NCI-H748 (cell line): ENCODE results near the gene PIEZO2.
A peak's percentile ranks its signal among the peaks of the same experiment; 100 is the strongest.

Source experiments
- DNase-seq: peaks from one replicate; lab custom pipeline; 2025; ENCODE audit not compliant: unreplicated experiment; lab: John Stamatoyannopoulos, UW

Gene PIEZO2

DNA sequence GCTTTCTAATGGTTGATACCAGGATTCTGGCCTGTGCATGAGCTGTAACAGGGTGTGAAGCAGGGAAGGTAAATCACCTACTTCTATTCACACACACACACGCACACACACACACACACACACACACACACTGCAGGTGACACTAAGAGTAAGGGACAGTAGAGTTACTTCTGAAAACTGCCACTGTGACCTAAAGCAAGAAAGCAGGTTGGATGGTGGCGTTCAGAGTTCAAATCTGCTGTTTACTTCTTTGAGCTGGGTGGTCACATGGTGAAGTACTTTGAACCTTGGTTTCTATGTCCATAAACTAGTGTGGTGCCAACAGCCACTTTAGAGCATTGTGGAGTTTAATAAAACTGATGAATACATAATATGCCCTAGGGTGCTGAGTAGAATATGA lies 248.0 kb downstream of the PIEZO2 start:
- DNase-seq, result no peak

DNA sequence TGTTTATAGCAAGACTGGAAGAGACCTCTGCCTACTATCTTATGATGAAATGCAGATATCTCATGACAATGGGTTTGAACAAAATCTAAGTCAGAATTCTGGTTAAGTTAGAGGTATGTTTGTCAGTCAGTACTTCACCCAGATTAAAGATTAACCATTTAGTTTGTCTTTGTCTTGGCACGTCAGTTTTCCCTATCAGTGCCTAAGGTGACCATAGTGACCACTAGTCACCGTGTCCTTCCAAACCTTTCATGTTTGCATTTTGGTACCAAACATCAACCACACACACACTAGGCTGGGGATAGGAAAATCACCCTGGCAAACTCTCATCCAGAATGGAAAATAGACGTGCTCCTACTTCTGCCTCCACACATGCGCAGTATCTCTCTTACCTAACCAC lies 248.9 kb downstream of the PIEZO2 start:
- no peak for DNase-seq

DNA sequence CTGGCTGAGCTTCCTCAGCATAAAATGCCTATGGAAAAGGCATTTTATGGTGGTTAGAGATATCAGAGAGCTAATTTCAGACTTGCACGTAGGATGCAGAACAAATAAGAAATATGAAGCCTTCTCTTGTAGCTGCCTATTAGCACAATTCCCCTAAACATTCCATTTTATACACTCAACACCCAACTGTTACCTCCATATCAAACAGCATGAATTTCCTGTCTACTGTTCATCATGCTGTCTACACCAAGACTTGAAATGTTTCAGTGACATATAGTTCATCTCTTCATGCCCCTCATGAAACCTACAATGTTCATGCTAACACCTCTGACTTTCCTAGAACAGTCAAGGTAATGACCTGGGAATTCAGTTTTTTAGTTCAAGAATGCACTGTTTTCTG lies 249.9 kb downstream of the PIEZO2 start:
- no peak for DNase-seq

DNA sequence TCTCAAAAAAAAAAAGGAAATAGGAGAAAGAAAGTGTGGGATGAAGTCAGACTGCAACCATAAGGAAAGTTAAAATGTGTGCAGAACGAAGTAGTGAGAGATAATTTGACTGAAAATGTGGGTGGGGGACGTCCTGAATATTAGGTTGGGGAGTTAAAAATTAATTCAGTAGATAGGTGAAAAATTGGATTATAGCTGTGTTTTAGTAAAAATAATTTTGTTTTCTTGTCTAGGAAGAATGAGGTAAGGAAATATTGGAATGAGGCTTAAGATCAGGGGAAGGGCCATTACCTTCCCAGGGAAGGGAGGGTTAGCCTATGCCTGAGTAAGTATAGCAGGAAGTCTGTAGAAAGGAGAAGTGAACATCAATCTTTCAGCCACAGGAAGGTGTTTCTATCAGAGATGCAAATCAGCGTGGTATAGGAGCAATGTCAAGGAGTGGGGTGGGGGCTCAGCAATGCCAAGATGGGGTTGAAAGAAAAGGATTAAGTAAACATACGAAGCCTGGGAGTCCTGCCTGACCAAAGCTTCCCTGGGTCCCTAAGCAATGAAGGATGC lies 250.9 kb downstream of the PIEZO2 start:
- DNase-seq, result no peak

DNA sequence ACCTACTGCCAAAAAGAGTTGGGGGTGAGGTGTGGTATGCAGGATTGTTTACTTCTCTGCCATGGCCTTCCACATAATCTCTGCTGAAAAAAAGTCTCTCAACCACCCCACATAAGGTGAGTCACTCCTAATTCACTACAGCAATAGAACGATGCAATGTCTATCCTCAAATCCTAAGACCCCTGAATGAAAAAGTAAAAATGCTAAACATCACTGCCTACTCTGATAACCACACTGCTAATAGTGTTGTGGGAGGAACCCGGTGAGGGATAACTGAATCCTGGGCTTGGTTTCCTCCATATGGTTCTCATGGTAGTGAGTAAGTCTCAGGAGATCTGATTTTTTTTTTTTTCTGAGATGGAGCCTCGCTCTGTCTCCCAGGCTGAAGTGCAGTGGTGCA lies 252.5 kb downstream of the PIEZO2 start:
- no peak for DNase-seq

DNA sequence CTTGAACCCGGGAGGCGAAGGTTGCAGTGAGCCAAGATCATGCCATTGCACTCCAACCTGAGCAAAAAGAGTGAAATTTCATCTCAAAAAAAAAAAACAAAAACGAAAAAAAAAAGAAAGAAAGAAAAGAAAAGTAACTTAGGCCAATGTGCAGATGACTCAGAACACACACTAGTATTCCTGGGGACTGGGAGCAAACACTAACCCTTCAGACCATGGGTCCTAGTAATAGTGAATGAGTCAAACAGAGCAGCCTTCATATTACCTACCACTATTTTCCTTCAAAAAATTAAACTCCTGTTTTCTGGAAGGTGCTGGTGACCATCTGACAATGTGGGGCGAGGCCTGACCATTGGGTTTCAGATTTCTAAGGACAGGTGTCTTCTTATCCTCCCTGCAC lies 253.4 kb downstream of the PIEZO2 start:
- DNase-seq, result no peak

DNA sequence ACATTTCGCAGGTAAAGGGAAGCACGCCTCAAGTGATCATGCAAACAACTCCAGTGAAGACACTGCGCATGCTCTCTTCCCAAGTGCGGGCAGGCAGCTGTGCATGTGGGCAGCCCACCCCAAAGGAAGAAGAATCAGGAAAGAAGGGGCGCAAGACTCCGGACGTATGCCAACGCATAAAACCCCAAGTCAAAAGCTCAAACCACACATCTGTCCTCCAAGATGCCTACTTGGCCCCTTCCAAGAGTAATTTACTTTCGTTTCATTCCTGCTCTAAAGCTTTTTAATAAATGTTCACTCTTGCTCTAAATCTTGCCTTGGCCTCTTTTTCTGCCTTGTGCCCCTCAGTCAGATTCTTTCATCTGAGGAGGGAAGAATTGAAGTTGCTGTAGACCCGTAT lies 254.9 kb downstream of the PIEZO2 start:
- no peak for DNase-seq

DNA sequence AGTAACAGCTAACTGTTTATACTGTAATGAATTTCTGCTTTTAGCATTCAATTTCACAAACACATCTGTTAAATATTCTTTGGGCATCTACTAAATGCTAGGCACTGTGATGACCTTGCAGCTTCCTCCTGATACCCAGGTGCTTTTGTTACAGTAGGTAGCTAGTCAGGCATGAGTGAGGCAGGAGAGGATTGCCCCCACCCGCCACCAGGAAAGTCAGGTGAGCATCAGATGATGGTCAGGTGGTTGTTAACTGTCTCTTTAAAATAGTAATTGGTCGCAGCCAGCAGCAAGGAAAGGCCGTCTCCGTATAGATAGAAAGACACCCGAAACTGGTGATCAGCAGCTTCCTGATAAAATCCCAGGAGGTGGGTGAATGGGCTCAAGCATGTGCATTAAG lies 255.6 kb downstream of the PIEZO2 start:
- DNase-seq, result no peak

DNA sequence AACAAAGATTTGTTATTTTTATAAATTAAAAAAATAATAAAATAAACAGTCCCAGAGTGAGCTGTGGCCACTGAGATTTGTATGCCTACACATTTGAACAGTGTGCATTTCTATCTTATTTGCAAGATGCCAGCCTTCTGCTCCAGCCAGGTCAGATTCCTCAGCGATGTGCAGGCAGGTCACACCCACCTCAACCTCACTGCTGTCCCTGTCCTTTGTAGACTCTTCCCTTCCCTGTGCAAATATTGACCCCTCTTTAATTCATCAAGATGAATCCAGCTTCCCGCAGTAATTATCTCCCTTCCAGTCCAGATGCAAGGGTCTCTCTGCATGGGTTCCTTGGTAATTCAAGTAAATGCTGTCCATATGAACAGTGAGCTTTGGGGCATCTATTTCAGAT lies 256.2 kb downstream of the PIEZO2 start:
- peak; percentile 71 for DNase-seq

DNA sequence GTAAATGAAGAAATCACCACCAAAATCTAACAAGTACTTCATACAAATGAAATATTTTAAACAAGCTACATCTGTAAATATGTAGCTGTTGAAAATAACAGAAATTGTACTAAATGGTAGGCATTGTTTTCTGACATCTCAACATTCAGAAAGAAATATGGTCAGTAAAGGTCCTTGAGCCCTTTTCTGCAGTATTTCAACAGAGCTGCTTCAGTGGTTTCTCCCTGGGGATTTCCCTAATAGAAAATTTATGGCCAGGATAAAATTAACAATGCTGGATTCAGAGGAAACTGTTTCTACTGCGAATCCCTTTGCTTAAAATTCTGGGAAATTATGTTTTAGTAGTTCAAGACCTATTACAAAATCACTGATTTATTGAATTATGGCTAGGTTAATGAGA lies 256.6 kb downstream of the PIEZO2 start:
- DNase-seq, result no peak

DNA sequence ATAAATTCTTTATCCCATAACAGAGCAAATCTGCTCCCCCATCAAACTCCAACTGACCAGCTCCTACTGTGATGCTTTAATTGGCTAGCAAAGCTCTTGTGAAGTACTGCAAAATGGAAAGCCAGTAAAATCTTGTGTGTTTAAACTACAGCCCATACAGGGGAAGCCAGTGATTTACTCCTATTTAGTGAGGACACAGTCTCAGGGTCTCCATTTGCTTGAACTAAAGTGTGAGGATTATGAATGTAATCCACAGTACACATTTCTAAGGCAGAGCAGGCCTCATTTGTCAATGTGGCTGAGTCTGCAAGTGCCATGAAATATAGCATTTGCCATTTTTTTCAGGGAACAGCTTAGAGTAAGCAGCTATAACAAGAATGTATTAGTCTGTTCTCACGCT lies 259.3 kb downstream of the PIEZO2 start:
- no peak for DNase-seq

DNA sequence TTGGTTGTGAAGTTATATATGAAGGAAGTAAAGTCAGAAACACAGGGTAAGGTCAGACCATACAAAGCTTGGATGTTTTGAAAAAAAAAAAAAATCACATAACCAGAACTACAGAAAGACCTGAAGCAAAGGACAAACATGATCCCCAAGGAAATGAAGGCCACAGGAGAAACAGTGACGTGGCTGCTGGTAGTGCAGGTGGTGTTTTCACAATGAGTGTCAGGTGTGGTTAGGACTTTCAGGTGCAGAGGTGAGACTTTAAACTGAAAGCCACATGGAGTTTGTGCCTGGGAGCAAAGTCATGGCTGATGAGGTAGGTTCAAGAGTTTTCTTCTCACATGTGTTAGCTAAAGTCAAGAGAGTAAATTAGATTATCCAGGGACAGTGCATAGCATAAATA lies 270.7 kb downstream of the PIEZO2 start:
- no peak for DNase-seq

DNA sequence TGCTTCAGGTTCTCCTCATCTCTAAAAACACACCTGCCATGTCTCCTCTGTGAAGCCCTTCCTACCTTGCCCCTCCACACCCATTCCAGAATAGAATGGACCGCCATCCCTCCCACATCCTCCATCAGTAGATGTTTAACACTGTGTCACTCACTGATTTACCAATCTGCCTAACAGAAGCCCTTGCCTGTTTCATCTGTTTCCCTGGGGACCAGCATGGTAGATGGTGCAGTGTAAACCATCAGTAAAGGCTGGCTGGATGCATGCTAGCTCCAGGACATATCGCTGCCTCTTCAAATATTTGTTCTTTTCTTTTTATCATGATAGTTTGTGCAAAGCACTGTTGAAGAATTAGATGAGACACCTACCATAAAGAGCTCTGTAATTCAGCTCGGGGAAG lies 271.4 kb downstream of the PIEZO2 start:
- no peak for DNase-seq

DNA sequence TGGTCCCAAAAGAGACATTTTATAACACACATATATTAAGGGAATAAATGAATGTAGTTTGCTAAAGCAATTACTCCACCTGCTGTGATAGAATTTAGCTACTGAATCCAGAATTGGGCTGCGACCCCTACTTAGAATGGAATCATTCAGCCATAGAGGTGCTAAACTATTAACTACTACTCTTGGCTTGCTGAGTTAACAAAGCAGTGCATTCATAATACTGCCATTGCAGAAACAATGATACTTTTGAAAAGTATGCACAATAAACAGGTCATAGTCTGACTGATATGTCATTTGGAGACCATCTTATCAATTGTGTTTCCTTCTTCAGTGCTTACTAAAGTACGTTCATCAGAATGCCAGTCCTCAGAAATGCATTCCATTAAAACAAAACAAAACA lies 273.6 kb downstream of the PIEZO2 start:
- DNase-seq, result no peak

DNA sequence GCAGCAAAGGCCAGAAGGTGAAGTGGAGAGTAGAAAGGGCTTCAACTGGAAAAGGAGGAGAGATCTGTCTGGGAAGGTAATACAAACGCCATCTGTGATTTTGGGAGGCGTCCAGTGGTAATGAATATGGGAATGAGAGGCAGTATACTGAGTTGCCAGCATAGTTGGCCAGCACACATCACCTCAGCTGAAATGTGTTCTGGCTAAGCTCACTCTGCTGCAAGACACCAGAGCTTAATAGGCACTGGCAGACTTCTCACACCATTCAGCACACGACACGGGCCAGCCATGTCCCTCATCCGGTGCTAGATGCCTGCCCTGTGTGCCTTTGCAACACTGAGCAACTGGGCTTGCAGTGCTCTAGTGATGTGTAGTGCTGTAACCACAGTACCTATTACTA lies 277.1 kb downstream of the PIEZO2 start:
- no peak for DNase-seq

DNA sequence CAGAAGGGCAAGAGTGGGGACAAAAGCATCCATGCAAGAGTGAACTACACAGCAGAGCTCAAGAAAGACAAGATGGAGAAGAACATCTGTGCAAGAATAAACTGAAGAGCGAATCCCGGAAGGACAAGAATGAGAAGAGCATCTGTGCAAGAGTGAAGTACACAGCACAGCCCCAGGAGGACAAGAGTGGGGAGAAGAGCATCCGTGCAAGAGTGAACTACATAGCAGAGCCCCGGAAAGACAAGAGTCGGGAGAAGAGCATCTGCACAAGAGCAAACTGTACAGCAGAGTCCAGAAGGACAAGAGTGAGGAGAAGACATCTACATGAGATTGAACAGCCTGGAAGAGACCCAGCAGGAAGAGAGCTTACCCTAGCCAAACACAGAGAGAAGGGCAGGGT lies 284.6 kb downstream of the PIEZO2 start:
- no peak for DNase-seq

DNA sequence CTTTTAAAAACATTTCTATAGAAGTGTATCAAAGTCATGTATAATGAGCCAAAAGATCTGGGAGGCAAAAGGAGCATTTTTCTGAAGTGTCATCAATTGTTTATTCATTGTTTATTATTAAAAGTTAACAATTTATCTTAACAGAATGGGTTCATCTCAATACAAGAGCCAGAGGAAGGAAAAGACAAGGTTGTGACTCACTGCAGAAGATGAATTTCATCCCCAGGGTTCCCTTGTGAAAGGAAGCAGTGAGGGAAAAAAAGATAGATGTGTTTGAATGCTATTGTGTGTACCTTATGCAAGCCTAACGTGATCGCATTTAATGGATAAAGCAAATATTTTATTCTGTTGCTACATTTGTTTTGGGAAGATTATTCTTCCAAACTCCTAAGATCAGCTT lies 286.3 kb downstream of the PIEZO2 start:
- no peak for DNase-seq

DNA sequence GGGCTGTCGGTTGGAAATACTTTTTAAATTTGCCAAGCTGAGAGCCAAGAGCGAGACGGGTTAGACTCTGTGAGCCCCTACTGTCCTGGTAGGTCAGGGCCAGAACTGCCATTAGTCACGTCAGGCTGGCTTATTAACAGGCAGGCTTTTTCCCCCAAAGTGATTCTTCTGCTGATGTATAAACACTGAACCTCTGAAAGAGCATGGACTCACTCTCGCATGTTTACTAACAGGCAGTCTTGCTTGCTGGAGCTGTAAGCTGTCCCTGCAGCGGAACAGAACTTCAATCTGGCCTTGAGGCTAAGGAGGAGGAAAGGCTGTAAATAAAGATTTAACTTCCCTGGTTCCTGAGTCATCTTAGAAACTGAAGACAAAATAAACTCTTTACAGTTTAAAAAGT lies 288.4 kb downstream of the PIEZO2 start:
- no peak for DNase-seq

DNA sequence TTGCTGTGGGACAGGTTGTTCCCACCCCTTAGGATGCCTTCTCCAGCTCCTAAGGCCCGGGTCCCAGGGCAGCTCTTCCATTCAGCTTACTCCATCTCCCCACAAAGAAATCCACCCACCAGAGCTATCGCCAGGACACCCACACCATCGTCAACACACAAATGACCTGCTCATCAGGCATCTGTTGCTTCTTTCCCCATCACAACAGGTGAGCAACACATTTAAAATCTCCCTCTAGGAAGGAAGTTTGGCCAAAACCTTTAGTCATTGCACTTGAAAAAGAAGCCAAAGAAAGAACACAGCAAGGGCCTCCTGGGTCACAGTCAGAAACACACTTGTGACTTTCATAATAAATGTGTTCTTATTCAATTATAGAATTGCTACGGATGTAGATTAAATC lies 289.0 kb downstream of the PIEZO2 start:
- no peak for DNase-seq

DNA sequence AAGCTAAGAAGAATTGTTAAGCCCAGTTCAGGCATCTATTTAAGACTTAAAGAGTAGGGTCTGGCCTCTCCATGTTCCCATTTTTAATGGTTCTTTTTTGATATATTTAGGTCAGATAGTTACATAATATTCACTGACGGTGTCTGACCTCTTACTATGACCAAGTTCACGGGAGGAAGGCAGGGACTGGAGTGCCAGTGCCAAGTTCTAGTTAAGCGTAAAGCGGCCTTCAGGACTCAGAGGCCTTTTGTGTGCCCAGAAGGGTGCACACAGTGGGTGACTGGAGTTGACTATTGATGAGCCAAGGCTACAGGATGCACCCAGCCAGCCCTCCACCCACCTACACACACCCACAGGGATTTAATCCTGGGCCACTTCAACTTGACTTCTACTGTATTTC lies 290.9 kb downstream of the PIEZO2 start:
- DNase-seq, result no peak

DNA sequence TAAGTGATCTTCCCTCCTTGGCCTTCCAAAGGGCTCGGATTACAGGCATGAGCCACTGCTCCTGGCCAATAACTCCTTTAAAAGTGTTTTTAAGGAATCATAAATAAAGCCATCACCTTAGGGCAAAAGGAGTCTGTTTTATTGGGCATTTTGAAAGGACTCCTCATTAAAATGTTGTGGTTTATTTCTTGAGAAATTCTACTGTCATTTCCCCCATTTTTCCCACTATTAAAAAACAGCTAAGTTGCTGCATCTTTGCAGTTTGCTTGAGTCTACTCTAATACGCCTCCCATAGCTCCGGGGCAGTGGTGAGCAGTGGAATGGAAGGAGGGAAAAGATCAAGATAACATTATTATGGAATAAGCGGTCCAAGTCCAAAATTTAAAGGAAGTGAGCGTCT lies 293.2 kb downstream of the PIEZO2 start:
- no peak for DNase-seq

DNA sequence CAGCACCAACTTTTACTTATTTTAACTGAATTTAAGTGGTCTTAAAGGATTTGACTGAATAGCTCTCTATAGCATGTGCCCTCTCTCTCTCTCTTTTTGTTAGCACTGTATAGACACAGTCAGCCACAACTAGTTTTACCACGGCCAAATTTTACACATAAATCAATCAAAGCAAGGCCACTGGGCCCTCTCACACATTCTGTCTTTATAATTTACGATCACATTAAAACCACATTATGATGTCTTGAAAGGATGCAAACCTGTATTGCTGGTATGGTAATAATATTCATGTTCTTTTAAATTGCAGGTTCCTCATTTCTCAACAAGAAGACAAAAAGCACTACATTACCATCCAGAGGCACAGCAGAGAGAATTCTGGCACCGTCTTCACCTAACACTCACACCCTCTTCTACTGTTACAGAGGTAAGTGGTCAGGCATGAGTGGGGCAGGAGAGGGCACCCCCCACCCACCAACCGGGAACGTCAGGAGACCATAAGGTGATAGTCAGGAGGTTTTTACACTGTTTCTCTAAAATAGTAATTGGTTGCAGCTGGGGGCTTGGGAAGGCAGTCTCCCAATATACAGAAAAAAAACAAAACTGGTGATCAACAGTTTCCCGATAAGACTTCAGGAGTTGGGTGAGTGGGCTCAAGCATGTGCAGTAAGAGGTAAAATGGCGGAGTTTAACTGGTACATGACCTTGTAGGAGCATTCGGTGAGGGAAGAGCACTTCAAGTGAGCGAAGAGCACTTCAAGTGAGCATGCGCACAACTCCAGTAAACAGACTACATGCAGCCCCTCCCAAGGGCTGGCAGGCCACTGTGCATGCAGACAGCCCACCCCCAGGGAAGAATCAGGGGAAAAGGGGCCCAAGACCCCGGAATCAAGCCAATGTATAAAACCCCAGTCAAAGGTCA lies 296.7 kb downstream of the PIEZO2 start:
- DNase-seq, result no peak

DNA sequence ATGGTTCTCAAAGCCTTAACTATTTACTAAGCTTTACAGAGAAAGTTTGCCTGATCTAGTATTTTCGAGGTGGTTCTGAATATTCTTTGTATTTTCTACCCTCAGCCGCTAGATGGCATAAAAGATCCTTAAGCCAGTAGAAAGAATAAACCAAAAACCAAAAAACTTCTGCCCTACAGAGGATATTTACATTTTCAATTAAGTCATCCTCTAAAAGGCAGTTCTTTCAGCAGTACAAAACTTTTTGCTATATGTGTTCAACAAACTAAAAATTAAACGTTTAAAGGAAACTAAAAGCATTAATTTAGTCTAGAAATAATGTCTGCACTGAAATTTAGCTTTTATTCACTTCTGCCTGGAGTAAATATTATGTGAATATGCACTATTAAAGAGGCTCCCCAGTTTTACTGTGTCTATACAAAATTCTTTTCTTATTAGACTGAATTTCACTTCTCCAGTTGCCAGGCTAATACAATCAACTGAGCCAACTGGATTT lies 297.5 kb downstream of the PIEZO2 start:
- DNase-seq, result peak; percentile 33
